ENCODE results near the gene PRRC2C. TPM values are rescaled to one million over a fixed set of nuclear protein-coding genes. Genes with fewer than 3 reads are reported as not detected.

Gene PRRC2C
- total RNA-seq, 4 donors from 2014 or later = 61.7 to 125 (median 94.9) TPM

GRCh38 chr1:171642197-171642596 lies 156.9 kb downstream of the PRRC2C start:
- Histone ChIP-seq H3K27ac (no peak overlapping the region), H3K27me3 (no peaks in the 10 kb centered on the region), H3K36me3 (no peaks in the 10 kb centered on the region), H3K4me3 (no peak overlapping the region), H3K4me1 (peaks cover 5 to 16% (median 10%) of the 10 kb centered on the region in 4 donors), H3K9me3 (no peaks in the 10 kb centered on the region)
- intact Hi-C loops (cut with DNase I; ENCODE audit: low total_unique reads) = loop anchor here (10.0 kb wide), 1 partner anchor 143 kb away; the partner anchor contains the start of gene METTL13
- no peak for DNase-seq
- in situ Hi-C loops (cut with MboI; ENCODE audit: low pct_ligation_motif_present in 1 of 4, low pct_unique_long_range_greater_than_20kb in 1 of 4, low sequenced_read_pairs in 3 of 4) = loop anchor here in 3 of 4 donors (10.0 to 25.0 kb wide), 2 partner anchors 343 to 345 kb away; no protein-coding TSS in a partner anchor
- 77 to 81% methylated on average over 2 to 4 of the region's 4 CpGs for WGBS, 2 donors (ENCODE audit: low coverage in 1 of 2)
- TF ChIP-seq CTCF (IDR thresholded peaks at IDR 0.05) (no peak), POLR2A (IDR thresholded peaks at IDR 0.05) (no peak), POLR2AphosphoS5 (IDR thresholded peaks at IDR 0.05) (no peak)

Small RNAs within 50 kb of the gene (small RNA-seq; reads per million reads assigned to genes)
- gene CYCSP53 = 0 reads per million in 4 donors

Other genes with a start within 250 kb of the PRRC2C start
- gene FMO1, start 237.0 kb upstream of the PRRC2C start, total RNA-seq = not detected
- gene FMO4, start 171.3 kb upstream of the PRRC2C start, total RNA-seq = 100 to 1,000 TPM in 1 of 4 donors, 10 to 100 TPM in 1, 1 to 10 TPM in 1, under 1 TPM in 1; 1.00 to 178 (median 17.6) TPM
- not detected for gene MYOCOS, start 136.7 kb downstream of the PRRC2C start, total RNA-seq
- 1 to 10 TPM in 3 of 4 donors, under 1 TPM in 1; 0.40 to 7.6 (median 2.5) TPM for gene MYOC, start 167.2 kb downstream of the PRRC2C start, total RNA-seq